Measurements from ENCODE around the gene MUC4. TPM values are rescaled to one million over a fixed set of nuclear protein-coding genes. Genes with fewer than 3 reads are reported as not detected.

Gene MUC4
- total and polyA plus RNA-seq, 2 experiments from 2014 or later, result not detected

DNA sequence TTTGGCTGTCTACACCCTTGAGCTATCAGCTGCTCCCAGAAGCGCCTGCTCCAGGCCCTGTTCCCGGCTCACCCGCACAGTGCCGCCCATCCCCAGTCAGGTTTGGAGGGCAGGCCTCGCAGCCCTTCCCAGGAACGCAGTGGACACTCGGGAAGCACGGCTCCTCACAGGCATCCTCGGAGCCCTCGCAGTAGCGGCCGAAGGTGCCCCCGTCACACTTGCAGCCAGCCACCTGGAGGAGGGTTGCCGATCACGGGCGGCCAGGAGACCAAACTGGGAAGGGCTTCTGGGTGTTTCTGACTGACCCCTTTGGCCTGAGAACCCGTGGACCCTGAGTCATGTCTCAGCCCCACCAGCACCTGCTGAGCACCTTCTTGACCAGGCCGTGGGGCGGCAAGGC lies 57.6 kb downstream of the MUC4 start:
- Histone ChIP-seq H3K9me2 (ENCODE audit: insufficient read depth) (no peaks in the 10 kb centered on the region), H3K4me3 (no peak overlapping the region), H3K36me3 (ENCODE audit: low read depth) (no peaks in the 10 kb centered on the region), H3K27ac (no peak overlapping the region), H4K20me1 (ENCODE audit: insufficient read depth) (no peaks in the 10 kb centered on the region), H3K9me3 (ENCODE audit: low read depth) (no peaks in the 10 kb centered on the region), H2AFZ (no peak overlapping the region), H3K4me1 (ENCODE audit: insufficient read depth) (no peaks in the 10 kb centered on the region), H3K79me2 (ENCODE audit: insufficient read depth) (no peaks in the 10 kb centered on the region), H3F3A (ENCODE audit: insufficient read depth) (no peaks in the 10 kb centered on the region), H3K4me2 (ENCODE audit: unreplicated experiment) (no peak overlapping the region), H3K27me3 (replicated peaks; ENCODE audit: insufficient read depth) (peaks cover 21% of the 10 kb centered on the region), H3K9ac (no peak overlapping the region)
- TF ChIP-seq EZH2phosphoT487 (IDR thresholded peaks at IDR 0.05; ENCODE audit: insufficient read depth, low read depth), result no peak
- TF ChIP-seq EZH2 (IDR thresholded peaks at IDR 0.05; ENCODE audit: insufficient read depth, poor library complexity, severe bottlenecking), result no peak
- DNase-seq, result no peak
- in situ Hi-C loops (cut with MboI), result no loop called here
- WGBS, 2 experiments (ENCODE audit: low coverage in 1 of 2, low lambda C conversion rate in 2 of 2, missing lambda C conversion rate in 2 of 2), result 78 to 81% methylated on average over 19 of the region's 19 CpGs

DNA sequence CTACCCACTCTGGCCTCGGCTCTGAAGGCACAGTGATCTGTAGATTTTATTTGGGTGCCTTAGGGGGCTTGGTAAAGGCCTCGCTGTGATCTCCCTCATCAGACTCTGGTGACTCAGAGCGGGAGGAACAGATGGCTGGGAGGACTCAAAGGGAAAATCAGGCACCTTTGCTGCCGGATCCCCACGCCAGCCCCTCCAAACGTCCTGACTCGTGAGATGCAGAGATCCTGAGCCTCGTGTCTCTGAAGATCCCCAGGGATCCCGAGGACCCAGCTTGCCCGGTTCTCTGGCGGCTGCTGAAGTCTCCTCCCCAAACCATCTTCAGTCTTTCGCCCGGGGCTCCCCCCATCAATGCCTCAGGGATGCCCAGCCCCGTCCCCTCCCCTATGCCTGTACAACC lies 58.1 kb downstream of the MUC4 start:
- Histone ChIP-seq H3K4me2 (ENCODE audit: unreplicated experiment) (no peak overlapping the region), H3K79me2 (ENCODE audit: insufficient read depth) (no peaks in the 10 kb centered on the region), H3K27me3 (replicated peaks; ENCODE audit: insufficient read depth) (peaks cover 21% of the 10 kb centered on the region), H3K4me1 (ENCODE audit: insufficient read depth) (no peaks in the 10 kb centered on the region), H3K9ac (no peak overlapping the region), H3K27ac (no peak overlapping the region), H3K36me3 (ENCODE audit: low read depth) (no peaks in the 10 kb centered on the region), H4K20me1 (ENCODE audit: insufficient read depth) (no peaks in the 10 kb centered on the region), H3K4me3 (no peak overlapping the region), H3K9me2 (ENCODE audit: insufficient read depth) (no peaks in the 10 kb centered on the region), H2AFZ (no peak overlapping the region), H3F3A (ENCODE audit: insufficient read depth) (no peaks in the 10 kb centered on the region), H3K9me3 (ENCODE audit: low read depth) (no peaks in the 10 kb centered on the region)
- DNase-seq, result no peak
- in situ Hi-C loops (cut with MboI), result no loop called here
- WGBS, 2 experiments (ENCODE audit: low coverage in 1 of 2, low lambda C conversion rate in 2 of 2, missing lambda C conversion rate in 2 of 2), result 34 to 37% methylated on average over 10 to 14 of the region's 14 CpGs
- TF ChIP-seq EZH2 (IDR thresholded peaks at IDR 0.05; ENCODE audit: insufficient read depth, poor library complexity, severe bottlenecking), result no peak
- TF ChIP-seq EZH2phosphoT487 (IDR thresholded peaks at IDR 0.05; ENCODE audit: insufficient read depth, low read depth), result no peak

DNA sequence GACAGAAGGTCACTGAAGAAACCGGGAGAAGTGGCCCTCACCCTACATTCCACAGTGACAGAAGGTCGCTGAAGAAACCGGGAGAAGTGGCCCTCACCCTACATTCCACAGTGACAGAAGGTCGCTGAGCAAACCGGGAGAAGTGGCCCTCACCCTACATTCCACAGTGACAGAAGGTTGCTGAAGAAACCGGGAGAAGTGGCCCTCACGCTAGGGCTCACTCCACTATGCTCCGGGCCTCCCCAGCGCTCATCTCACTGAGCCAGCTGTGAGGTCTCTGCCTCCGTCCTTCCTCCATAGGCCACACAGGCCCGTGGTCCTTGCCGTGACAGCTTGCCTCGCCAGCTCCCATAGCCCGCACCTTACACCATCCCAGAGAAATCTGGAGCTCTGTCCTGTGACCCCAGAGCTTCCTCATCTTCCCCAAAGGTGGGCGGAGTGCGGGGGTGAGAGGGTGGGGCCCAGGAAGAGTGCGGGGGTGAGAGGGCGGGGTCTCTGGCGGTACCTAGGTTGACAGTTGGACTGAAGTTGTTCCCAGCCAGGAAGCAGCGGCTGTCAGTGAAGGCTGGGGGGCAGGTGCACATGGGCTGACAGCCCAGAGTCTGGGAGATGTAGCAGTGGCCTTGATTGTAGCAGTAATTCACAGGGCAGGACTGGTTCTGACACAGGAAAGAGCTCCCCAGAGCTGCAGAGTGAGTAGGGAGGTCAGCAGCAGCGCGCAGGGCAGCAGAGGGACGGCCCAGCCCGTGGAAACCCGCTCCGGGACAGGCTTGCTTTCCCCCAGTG lies 59.0 kb downstream of the MUC4 start:
- in situ Hi-C loops (cut with MboI), result no loop called here
- Histone ChIP-seq H3K4me1 (ENCODE audit: insufficient read depth) (no peaks in the 10 kb centered on the region), H3K4me2 (ENCODE audit: unreplicated experiment) (no peak overlapping the region), H3K9me2 (ENCODE audit: insufficient read depth) (no peaks in the 10 kb centered on the region), H3K9ac (no peak overlapping the region), H3K9me3 (ENCODE audit: low read depth) (no peaks in the 10 kb centered on the region), H3K36me3 (ENCODE audit: low read depth) (no peaks in the 10 kb centered on the region), H3F3A (ENCODE audit: insufficient read depth) (no peaks in the 10 kb centered on the region), H3K27me3 (replicated peaks; ENCODE audit: insufficient read depth) (peaks cover 16% of the 10 kb centered on the region), H4K20me1 (ENCODE audit: insufficient read depth) (no peaks in the 10 kb centered on the region), H3K27ac (no peak overlapping the region), H3K4me3 (no peak overlapping the region), H2AFZ (no peak overlapping the region), H3K79me2 (ENCODE audit: insufficient read depth) (no peaks in the 10 kb centered on the region)
- 66 to 68% methylated on average over 21 to 26 of the region's 26 CpGs for WGBS, 2 experiments (ENCODE audit: low coverage in 1 of 2, low lambda C conversion rate in 2 of 2, missing lambda C conversion rate in 2 of 2)
- no peak for TF ChIP-seq EZH2phosphoT487 (IDR thresholded peaks at IDR 0.05; ENCODE audit: insufficient read depth, low read depth)
- no peak for TF ChIP-seq EZH2 (IDR thresholded peaks at IDR 0.05; ENCODE audit: insufficient read depth, poor library complexity, severe bottlenecking)
- DNase-seq, result no peak

DNA sequence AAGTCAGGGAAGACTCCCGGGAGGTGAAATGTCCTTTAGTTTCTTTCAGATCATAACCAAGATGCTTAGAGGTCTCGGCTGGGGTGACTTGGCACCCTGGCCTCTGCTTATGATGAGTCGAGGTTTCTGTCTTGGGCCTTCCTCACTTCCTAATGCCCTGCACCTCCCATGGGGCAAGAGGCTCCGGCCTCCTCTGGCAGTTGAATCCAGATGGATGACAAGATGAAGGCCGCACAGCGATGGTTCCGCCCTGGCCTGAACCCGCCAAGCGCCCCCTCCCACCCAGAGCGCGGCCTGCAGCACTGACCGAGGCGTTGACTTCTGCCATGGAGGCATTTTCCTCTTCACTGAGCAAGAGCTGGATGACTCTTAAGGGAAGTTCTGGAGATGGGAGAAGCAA lies 59.7 kb downstream of the MUC4 start:
- Histone ChIP-seq H4K20me1 (ENCODE audit: insufficient read depth) (no peaks in the 10 kb centered on the region), H3F3A (ENCODE audit: insufficient read depth) (no peaks in the 10 kb centered on the region), H3K4me3 (no peak overlapping the region), H3K9ac (no peak overlapping the region), H3K9me2 (ENCODE audit: insufficient read depth) (no peaks in the 10 kb centered on the region), H3K9me3 (ENCODE audit: low read depth) (no peaks in the 10 kb centered on the region), H2AFZ (no peak overlapping the region), H3K27me3 (replicated peaks; ENCODE audit: insufficient read depth) (peaks cover 14% of the 10 kb centered on the region; the same call in 1 of the 2 replicates), H3K4me2 (ENCODE audit: unreplicated experiment) (no peak overlapping the region), H3K79me2 (ENCODE audit: insufficient read depth) (no peaks in the 10 kb centered on the region), H3K4me1 (ENCODE audit: insufficient read depth) (no peaks in the 10 kb centered on the region), H3K27ac (no peak overlapping the region), H3K36me3 (ENCODE audit: low read depth) (no peaks in the 10 kb centered on the region)
- in situ Hi-C loops (cut with MboI), result no loop called here
- DNase-seq, result no peak
- 74 to 76% methylated on average over 13 of the region's 13 CpGs for WGBS, 2 experiments (ENCODE audit: low coverage in 1 of 2, low lambda C conversion rate in 2 of 2, missing lambda C conversion rate in 2 of 2)
- TF ChIP-seq EZH2 (IDR thresholded peaks at IDR 0.05; ENCODE audit: insufficient read depth, poor library complexity, severe bottlenecking), result no peak
- TF ChIP-seq EZH2phosphoT487 (IDR thresholded peaks at IDR 0.05; ENCODE audit: insufficient read depth, low read depth), result no peak
